HepG2 (cell line): Measurements from ENCODE around the gene AP3D1. TPM values are rescaled to one million over a fixed set of nuclear protein-coding genes. Genes with fewer than 3 reads are reported as not detected.

Experiments
- CBX2 ChIP-seq, 2 experiments: fragments of 200-600 bp in 1 of 2; sonication (generic); formaldehyde crosslinking in 1 of 2; IDR thresholded peaks; 2 replicates each; pipeline versions ENCODE4 v1.7.0 to v1.8.1; 2018 to 2022; ENCODE audit warnings: low read depth in 2 of 2, low read length in 1 of 2, mild to moderate bottlenecking in 1 of 2, missing genetic modification reagents in 1 of 2
- KLF13 ChIP-seq: sonication (generic); formaldehyde crosslinking; IDR thresholded peaks from 2 replicates; pipeline ENCODE4 v1.4.0; 2020; ENCODE audit warnings: mild to moderate bottlenecking, missing genetic modification reagents
- MIXL1 ChIP-seq: IDR thresholded peaks from 2 replicates; pipeline ENCODE4 v1.6.1; 2016
- NFKB2 ChIP-seq: sonication (generic); formaldehyde crosslinking; IDR thresholded peaks from 2 replicates; pipeline ENCODE4 v1.4.0; 2020; ENCODE audit warnings: missing genetic modification reagents, borderline replicate concordance
- NFYB ChIP-seq: sonication (generic); formaldehyde crosslinking; IDR thresholded peaks from 2 replicates; pipeline ENCODE4 v1.4.0; 2020; ENCODE audit warnings: missing genetic modification reagents
- POLR2G ChIP-seq: fragments of 200-400 bp; formaldehyde crosslinking; IDR thresholded peaks from 2 replicates; pipeline ENCODE4 v1.6.1; 2018; ENCODE audit warnings: mild to moderate bottlenecking, low read depth, low read length, moderate library complexity
- PRMT3 ChIP-seq: sonication (generic); formaldehyde crosslinking; IDR thresholded peaks from 2 replicates; pipeline ENCODE4 v1.8.1; 2022; ENCODE audit warnings: low read depth, mild to moderate bottlenecking, moderate library complexity, missing genetic modification reagents, borderline replicate concordance
- SRSF4 ChIP-seq: fragments of 200-400 bp; formaldehyde crosslinking; IDR thresholded peaks from one replicate; pipeline ENCODE4 v1.6.1; 2018; ENCODE audit warnings: mild to moderate bottlenecking, low read depth, low read length, moderate library complexity; ENCODE audit not compliant: poor library complexity, severe bottlenecking
- SSRP1 ChIP-seq: IDR thresholded peaks from 2 replicates; pipeline ENCODE4 v1.6.1; 2016; ENCODE audit warnings: control low read depth
- ZNF180 ChIP-seq: sonication (generic); formaldehyde crosslinking; IDR thresholded peaks from 2 replicates; pipeline ENCODE4 v1.4.0; 2020; ENCODE audit warnings: low read depth, missing genetic modification reagents, borderline replicate concordance
- ZNF329 ChIP-seq: sonication (generic); formaldehyde crosslinking; IDR thresholded peaks from 2 replicates; pipeline ENCODE4 v1.9.0; 2021; ENCODE audit warnings: low read depth, mild to moderate bottlenecking, missing genetic modification reagents
- ZNF570 ChIP-seq: sonication (generic); formaldehyde crosslinking; IDR thresholded peaks from 2 replicates; pipeline ENCODE4 v1.4.0; 2020; ENCODE audit warnings: mild to moderate bottlenecking, missing genetic modification reagents, borderline replicate concordance
- ZNF773 ChIP-seq: sonication (generic); formaldehyde crosslinking; IDR thresholded peaks from 2 replicates; pipeline ENCODE4 v1.4.0; 2020; ENCODE audit warnings: missing genetic modification reagents, borderline replicate concordance
- polyA plus RNA-seq, 8 experiments: library from polyadenylated mRNA; depleted of rRNA in 3 of 8; stranded (reverse) in 7 of 8; unstranded in 1 of 8; fragments of >200 nt; fragmentation: Illumina TruSeq in 4 of 8; extraction: Trizol in 4 of 8; gene quantifications; 2 replicates each; pipeline versions ENCODE4 v1.2.1 to v1.2.3, GENCODE V29; 2011 to 2016; ENCODE audit warnings: low read depth in 4 of 8, missing spikeins in 1 of 8, mixed read lengths in 1 of 8; ENCODE audit not compliant: insufficient read depth in 1 of 8
- total RNA-seq, 5 experiments: library from RNA; depleted of rRNA; stranded (reverse); fragments of >200 nt; fragmentation: Illumina TruSeq; extraction: Trizol; gene quantifications; 2 replicates each; pipeline ENCODE4 v1.2.3, GENCODE V29; 2016; ENCODE audit warnings: low read depth in 1 of 5
- TF ChIP-seq, protein P1 (sequence below): sonication (generic); formaldehyde crosslinking; IDR thresholded peaks from 2 replicates; pipeline ENCODE4 v1.4.0; 2020; ENCODE audit warnings: missing genetic modification reagents
- TF ChIP-seq, protein P2 (sequence below): sonication (generic); formaldehyde crosslinking; IDR thresholded peaks from 2 replicates; pipeline ENCODE4 v1.4.0; 2020; ENCODE audit warnings: missing genetic modification reagents
- TF ChIP-seq, protein P3 (sequence below): sonication (generic); formaldehyde crosslinking; IDR thresholded peaks from 2 replicates; pipeline ENCODE4 v1.9.0; 2021; ENCODE audit warnings: missing genetic modification reagents, borderline replicate concordance
- TF ChIP-seq, protein P4 (sequence below): sonication (generic); formaldehyde crosslinking; IDR thresholded peaks from 2 replicates; pipeline ENCODE4 v1.8.1; 2023; ENCODE audit warnings: mild to moderate bottlenecking, missing genetic modification reagents

Gene AP3D1
- total and polyA plus RNA-seq, 2 of the 13 experiments (the other 11 are each of a cell fraction or from before 2014, with no cell fraction given): 68.0 to 82.6 TPM

DNA sequence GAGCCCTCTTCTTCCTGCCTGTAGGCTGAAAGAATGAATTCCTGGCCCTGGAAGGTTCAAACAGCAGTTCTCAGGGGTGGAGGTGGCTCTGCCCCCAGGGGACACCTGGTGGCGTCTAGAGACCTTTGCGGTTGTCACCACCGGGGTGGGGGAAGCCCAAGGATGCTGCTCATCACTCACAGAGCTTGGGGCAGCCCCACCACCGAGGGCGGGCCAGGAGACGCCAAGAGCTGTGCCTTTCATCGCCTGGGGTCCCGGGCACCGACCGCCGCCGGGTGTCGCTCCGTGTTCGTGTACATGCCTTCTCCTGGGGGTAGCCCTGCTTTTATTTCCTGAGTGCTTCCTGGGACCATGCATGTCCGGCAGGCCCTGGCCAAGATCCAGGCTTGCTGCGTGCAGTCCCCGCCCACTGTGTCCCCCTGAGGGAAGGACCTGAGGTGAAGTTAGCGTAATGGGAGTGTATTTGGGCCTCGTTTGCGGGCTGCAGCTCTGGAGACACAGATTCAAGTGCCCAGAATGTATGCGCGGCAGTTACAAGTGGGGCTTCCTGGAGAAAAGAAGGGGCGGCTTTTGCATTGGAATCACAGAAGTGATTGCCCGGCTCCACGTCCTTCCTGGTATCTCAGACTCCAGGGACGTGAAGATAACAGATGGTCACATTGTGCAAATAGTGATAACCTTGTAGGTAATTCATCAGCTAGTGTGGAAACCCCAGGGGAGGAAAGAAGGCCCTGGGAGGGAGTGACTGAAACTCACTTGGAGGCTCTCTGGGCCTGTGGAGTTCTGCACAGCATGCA, 20.2 kb upstream of the AP3D1 start (continued):
- TF ChIP-seq, protein P1, sequence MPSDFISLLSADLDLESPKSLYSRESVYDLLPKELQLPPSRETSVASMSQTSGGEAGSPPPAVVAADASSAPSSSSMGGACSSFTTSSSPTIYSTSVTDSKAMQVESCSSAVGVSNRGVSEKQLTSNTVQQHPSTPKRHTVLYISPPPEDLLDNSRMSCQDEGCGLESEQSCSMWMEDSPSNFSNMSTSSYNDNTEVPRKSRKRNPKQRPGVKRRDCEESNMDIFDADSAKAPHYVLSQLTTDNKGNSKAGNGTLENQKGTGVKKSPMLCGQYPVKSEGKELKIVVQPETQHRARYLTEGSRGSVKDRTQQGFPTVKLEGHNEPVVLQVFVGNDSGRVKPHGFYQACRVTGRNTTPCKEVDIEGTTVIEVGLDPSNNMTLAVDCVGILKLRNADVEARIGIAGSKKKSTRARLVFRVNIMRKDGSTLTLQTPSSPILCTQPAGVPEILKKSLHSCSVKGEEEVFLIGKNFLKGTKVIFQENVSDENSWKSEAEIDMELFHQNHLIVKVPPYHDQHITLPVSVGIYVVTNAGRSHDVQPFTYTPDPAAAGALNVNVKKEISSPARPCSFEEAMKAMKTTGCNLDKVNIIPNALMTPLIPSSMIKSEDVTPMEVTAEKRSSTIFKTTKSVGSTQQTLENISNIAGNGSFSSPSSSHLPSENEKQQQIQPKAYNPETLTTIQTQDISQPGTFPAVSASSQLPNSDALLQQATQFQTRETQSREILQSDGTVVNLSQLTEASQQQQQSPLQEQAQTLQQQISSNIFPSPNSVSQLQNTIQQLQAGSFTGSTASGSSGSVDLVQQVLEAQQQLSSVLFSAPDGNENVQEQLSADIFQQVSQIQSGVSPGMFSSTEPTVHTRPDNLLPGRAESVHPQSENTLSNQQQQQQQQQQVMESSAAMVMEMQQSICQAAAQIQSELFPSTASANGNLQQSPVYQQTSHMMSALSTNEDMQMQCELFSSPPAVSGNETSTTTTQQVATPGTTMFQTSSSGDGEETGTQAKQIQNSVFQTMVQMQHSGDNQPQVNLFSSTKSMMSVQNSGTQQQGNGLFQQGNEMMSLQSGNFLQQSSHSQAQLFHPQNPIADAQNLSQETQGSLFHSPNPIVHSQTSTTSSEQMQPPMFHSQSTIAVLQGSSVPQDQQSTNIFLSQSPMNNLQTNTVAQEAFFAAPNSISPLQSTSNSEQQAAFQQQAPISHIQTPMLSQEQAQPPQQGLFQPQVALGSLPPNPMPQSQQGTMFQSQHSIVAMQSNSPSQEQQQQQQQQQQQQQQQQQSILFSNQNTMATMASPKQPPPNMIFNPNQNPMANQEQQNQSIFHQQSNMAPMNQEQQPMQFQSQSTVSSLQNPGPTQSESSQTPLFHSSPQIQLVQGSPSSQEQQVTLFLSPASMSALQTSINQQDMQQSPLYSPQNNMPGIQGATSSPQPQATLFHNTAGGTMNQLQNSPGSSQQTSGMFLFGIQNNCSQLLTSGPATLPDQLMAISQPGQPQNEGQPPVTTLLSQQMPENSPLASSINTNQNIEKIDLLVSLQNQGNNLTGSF (CRISPR knock-in tag): no peak
- TF ChIP-seq NFKB2 (CRISPR knock-in tag): no peak; the same call in 1 of the 2 replicates
- TF ChIP-seq, protein P2, sequence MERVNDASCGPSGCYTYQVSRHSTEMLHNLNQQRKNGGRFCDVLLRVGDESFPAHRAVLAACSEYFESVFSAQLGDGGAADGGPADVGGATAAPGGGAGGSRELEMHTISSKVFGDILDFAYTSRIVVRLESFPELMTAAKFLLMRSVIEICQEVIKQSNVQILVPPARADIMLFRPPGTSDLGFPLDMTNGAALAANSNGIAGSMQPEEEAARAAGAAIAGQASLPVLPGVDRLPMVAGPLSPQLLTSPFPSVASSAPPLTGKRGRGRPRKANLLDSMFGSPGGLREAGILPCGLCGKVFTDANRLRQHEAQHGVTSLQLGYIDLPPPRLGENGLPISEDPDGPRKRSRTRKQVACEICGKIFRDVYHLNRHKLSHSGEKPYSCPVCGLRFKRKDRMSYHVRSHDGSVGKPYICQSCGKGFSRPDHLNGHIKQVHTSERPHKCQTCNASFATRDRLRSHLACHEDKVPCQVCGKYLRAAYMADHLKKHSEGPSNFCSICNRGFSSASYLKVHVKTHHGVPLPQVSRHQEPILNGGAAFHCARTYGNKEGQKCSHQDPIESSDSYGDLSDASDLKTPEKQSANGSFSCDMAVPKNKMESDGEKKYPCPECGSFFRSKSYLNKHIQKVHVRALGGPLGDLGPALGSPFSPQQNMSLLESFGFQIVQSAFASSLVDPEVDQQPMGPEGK: peak; percentile 84
- no peak for TF ChIP-seq MIXL1 (CRISPR knock-in tag)
- no peak for TF ChIP-seq ZNF773 (CRISPR knock-in tag)
- TF ChIP-seq ZNF180 (CRISPR knock-in tag): no peak
- TF ChIP-seq ZNF329: no peak
- TF ChIP-seq PRMT3: no peak
- TF ChIP-seq KLF13 (CRISPR knock-in tag): no peak
- no peak for TF ChIP-seq CBX2 (IDR thresholded peaks at IDR 0.05; ENCODE audit: low read depth, low read length)
- no peak for TF ChIP-seq CBX2 (CRISPR knock-in tag; IDR thresholded peaks at IDR 0.05; ENCODE audit: low read depth)
- TF ChIP-seq NFYB: no peak
- TF ChIP-seq SRSF4: no peak
- TF ChIP-seq POLR2G: no peak
- TF ChIP-seq, protein P3, sequence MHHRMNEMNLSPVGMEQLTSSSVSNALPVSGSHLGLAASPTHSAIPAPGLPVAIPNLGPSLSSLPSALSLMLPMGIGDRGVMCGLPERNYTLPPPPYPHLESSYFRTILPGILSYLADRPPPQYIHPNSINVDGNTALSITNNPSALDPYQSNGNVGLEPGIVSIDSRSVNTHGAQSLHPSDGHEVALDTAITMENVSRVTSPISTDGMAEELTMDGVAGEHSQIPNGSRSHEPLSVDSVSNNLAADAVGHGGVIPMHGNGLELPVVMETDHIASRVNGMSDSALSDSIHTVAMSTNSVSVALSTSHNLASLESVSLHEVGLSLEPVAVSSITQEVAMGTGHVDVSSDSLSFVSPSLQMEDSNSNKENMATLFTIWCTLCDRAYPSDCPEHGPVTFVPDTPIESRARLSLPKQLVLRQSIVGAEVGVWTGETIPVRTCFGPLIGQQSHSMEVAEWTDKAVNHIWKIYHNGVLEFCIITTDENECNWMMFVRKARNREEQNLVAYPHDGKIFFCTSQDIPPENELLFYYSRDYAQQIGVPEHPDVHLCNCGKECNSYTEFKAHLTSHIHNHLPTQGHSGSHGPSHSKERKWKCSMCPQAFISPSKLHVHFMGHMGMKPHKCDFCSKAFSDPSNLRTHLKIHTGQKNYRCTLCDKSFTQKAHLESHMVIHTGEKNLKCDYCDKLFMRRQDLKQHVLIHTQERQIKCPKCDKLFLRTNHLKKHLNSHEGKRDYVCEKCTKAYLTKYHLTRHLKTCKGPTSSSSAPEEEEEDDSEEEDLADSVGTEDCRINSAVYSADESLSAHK: no peak
- no peak for TF ChIP-seq ZNF570 (CRISPR knock-in tag)
- TF ChIP-seq, protein P4, sequence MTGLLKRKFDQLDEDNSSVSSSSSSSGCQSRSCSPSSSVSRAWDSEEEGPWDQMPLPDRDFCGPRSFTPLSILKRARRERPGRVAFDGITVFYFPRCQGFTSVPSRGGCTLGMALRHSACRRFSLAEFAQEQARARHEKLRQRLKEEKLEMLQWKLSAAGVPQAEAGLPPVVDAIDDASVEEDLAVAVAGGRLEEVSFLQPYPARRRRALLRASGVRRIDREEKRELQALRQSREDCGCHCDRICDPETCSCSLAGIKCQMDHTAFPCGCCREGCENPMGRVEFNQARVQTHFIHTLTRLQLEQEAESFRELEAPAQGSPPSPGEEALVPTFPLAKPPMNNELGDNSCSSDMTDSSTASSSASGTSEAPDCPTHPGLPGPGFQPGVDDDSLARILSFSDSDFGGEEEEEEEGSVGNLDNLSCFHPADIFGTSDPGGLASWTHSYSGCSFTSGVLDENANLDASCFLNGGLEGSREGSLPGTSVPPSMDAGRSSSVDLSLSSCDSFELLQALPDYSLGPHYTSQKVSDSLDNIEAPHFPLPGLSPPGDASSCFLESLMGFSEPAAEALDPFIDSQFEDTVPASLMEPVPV: no peak
- TF ChIP-seq SSRP1: no peak
